IMR-90 (cell line): ENCODE results near the gene ACOXL. TPM values are rescaled to one million over a fixed set of nuclear protein-coding genes. Genes with fewer than 3 reads are reported as not detected.

ENCODE experiments used
- ATAC-seq: fragments of 200-7000 bp; cut with Tn5 transposase; 2 replicates; pipeline ENCODE4 v1.9.1; 2020; ENCODE audit warnings: low read depth, mild to moderate bottlenecking, moderate library complexity
- BruUV-seq: library from RNA; stranded (reverse); fragments of 400-500 nt; replicated peaks from 2 replicates; lab custom pipeline; 2021; lab: Mats Ljungman, UMichigan
- CTCF ChIA-PET: fragments of 300-600 bp; formaldehyde crosslinking; extraction: SDS; loops from one replicate; lab custom pipeline; 2021; ENCODE audit warnings: antibody characterized with exemption; lab: Yijun Ruan, JAX
- POLR2A ChIA-PET: fragments of 300-600 bp; sonication (Branson Sonifier 250); formaldehyde crosslinking; loops from one replicate; lab custom pipeline; 2022; ENCODE audit warnings: antibody characterized with exemption; ENCODE audit not compliant: unreplicated experiment; lab: Charles Lee
- DNase-seq: peaks from one replicate; pipeline ENCODE4 v3.0.0; 2013
- H2AFZ ChIP-seq: replicated peaks from 2 replicates; pipeline ENCODE3; 2013; ENCODE audit warnings: low read length, mild to moderate bottlenecking; ENCODE audit not compliant: poor library complexity
- H2AK5ac ChIP-seq: 2 replicates; pipeline ENCODE4 v1.6.1; 2013; ENCODE audit warnings: low read depth, low read length, inconsistent platforms
- H2AK9ac ChIP-seq: replicated peaks from 2 replicates; pipeline ENCODE3; 2013; ENCODE audit warnings: mild to moderate bottlenecking, low read depth, low read length, moderate library complexity; ENCODE audit not compliant: poor library complexity
- H2BK120ac ChIP-seq: 2 replicates; pipeline ENCODE4 v1.6.1; 2013; ENCODE audit warnings: low read depth, low read length, inconsistent platforms
- H2BK15ac ChIP-seq: 3 replicates; pipeline ENCODE4 v1.6.1; 2013; ENCODE audit warnings: low read depth, low read length, inconsistent platforms
- H2BK20ac ChIP-seq: 2 replicates; pipeline ENCODE4 v1.6.1; 2013; ENCODE audit warnings: low read depth, mild to moderate bottlenecking, inconsistent platforms, low read length, moderate library complexity
- H2BK5ac ChIP-seq: 2 replicates; pipeline ENCODE4 v1.6.1; 2013; ENCODE audit warnings: mild to moderate bottlenecking, low read depth, low read length, inconsistent platforms; ENCODE audit not compliant: poor library complexity, severe bottlenecking
- H3K14ac ChIP-seq: replicated peaks from 2 replicates; pipeline ENCODE4 v1.6.1; 2013; ENCODE audit warnings: low read depth, low read length, inconsistent platforms
- H3K18ac ChIP-seq: 2 replicates; pipeline ENCODE4 v1.6.1; 2013; ENCODE audit warnings: low read depth, low read length, control low read depth
- H3K23ac ChIP-seq: 2 replicates; pipeline ENCODE4 v1.6.1; 2013; ENCODE audit warnings: low read depth, low read length, inconsistent platforms
- H3K27ac ChIP-seq: 2 replicates; pipeline ENCODE4 v1.5.1; 2013; ENCODE audit warnings: mild to moderate bottlenecking, control low read depth, low read length; ENCODE audit not compliant: insufficient read depth
- H3K27me3 ChIP-seq: 2 replicates; pipeline ENCODE4 v1.6.1; 2013; ENCODE audit warnings: low read length; ENCODE audit not compliant: control insufficient read depth, insufficient read depth
- H3K36me3 ChIP-seq: 2 replicates; pipeline ENCODE4 v1.6.1; 2013; ENCODE audit warnings: low read length, mixed read lengths; ENCODE audit not compliant: control insufficient read depth, insufficient read depth
- H3K4ac ChIP-seq: 2 replicates; pipeline ENCODE4 v1.6.1; 2013; ENCODE audit warnings: low read depth, low read length, inconsistent platforms
- H3K4me1 ChIP-seq: 2 replicates; pipeline ENCODE4 v1.6.1; 2013; ENCODE audit warnings: low read length, mixed read lengths; ENCODE audit not compliant: control insufficient read depth, insufficient read depth
- H3K4me2 ChIP-seq: 2 replicates; pipeline ENCODE4 v1.6.1; 2013; ENCODE audit warnings: low read depth, mild to moderate bottlenecking, control low read depth, low read length, moderate library complexity
- H3K4me3 ChIP-seq: 2 replicates; pipeline ENCODE4 v1.5.1; 2013; ENCODE audit warnings: low read depth, mild to moderate bottlenecking, control low read depth, low read length, moderate library complexity; ENCODE audit not compliant: insufficient read depth
- H3K56ac ChIP-seq: 2 replicates; pipeline ENCODE4 v1.6.1; 2013; ENCODE audit warnings: low read length, inconsistent platforms; ENCODE audit not compliant: insufficient read depth; ENCODE audit errors: extremely low read depth
- H3K79me1 ChIP-seq, 2 experiments: 2 replicates each; pipeline ENCODE4 v1.6.1; 2013; ENCODE audit warnings: low read length in 2 of 2, inconsistent platforms in 1 of 2, low read depth in 1 of 2
- H3K9ac ChIP-seq: 2 replicates; pipeline ENCODE4 v1.6.1; 2013; ENCODE audit warnings: low read depth, low read length, control low read depth
- H3K9me1 ChIP-seq: 2 replicates; pipeline ENCODE4 v1.6.1; 2013; ENCODE audit warnings: low read length, inconsistent platforms; ENCODE audit not compliant: insufficient read depth
- H3K9me3 ChIP-seq: 2 replicates; pipeline ENCODE4 v1.6.1; 2013; ENCODE audit warnings: low read length; ENCODE audit not compliant: control insufficient read depth, insufficient read depth
- H4K20me1 ChIP-seq: 2 replicates; pipeline ENCODE4 v1.6.1; 2013; ENCODE audit warnings: low read length, inconsistent platforms; ENCODE audit not compliant: insufficient read depth
- H4K5ac ChIP-seq: 2 replicates; pipeline ENCODE4 v1.6.1; 2013; ENCODE audit warnings: mild to moderate bottlenecking, low read depth, low read length, control low read depth
- H4K8ac ChIP-seq, 2 experiments: 2 replicates each; pipeline ENCODE4 v1.6.1; 2013; ENCODE audit warnings: low read depth in 2 of 2, low read length in 2 of 2, control low read depth in 1 of 2, inconsistent platforms in 1 of 2
- H4K91ac ChIP-seq: 2 replicates; pipeline ENCODE4 v1.6.1; 2013; ENCODE audit warnings: low read depth, low read length, inconsistent platforms; ENCODE audit not compliant: insufficient read depth
- CEBPB ChIP-seq: IDR thresholded peaks from 2 replicates; pipeline ENCODE4 v1.6.1; 2012; ENCODE audit warnings: low read depth, low read length, improper control_type of control experiment
- CTCF ChIP-seq: conservative IDR thresholded peaks from 2 replicates; pipeline ENCODE4 v1.5.1; 2012; ENCODE audit warnings: mild to moderate bottlenecking, low read depth, low read length, improper control_type of control experiment
- ELK1 ChIP-seq: fragments of 150-350 bp; IDR thresholded peaks from 2 replicates; pipeline ENCODE4 v1.6.1; 2016; ENCODE audit warnings: low read depth, mild to moderate bottlenecking, low read length, moderate library complexity, borderline replicate concordance
- NFE2L2 ChIP-seq: fragments of 150-350 bp; IDR thresholded peaks from 2 replicates; pipeline ENCODE4 v1.6.1; 2016; ENCODE audit warnings: low read depth, mild to moderate bottlenecking, low read length
- POLR2A ChIP-seq: IDR thresholded peaks from 2 replicates; pipeline ENCODE4 v1.6.1; 2012; ENCODE audit warnings: mild to moderate bottlenecking, low read depth, low read length
- SMC3 ChIP-seq: fragments of 150-350 bp; IDR thresholded peaks from 2 replicates; pipeline ENCODE4 v1.6.1; 2016; ENCODE audit warnings: low read depth, mild to moderate bottlenecking, antibody characterized with exemption, low read length, moderate library complexity
- dilution Hi-C: fragments of 300-500 bp; cut with HindIII; formaldehyde crosslinking; loops from one replicate; pipeline ENCODE4 v1.14.3; 2018; ENCODE audit warnings: low sequenced_read_pairs; ENCODE audit not compliant: unreplicated experiment
- in situ Hi-C: fragments of 300-500 bp; cut with MboI; formaldehyde crosslinking; loops from 3 replicates; pipeline ENCODE4 v1.14.3; 2019; ENCODE audit warnings: low sequenced_read_pairs, inconsistent platforms, mixed read lengths
- intact Hi-C: fragments of 100-400 bp; cut with micrococcal nuclease; formaldehyde crosslinking; loops from 2 replicates; pipeline ENCODE4 v1.10.0; 2022
- polyA plus RNA-seq, 3 experiments: library from polyadenylated mRNA; depleted of rRNA; stranded (reverse); fragments of >200 nt; gene quantifications; 2 replicates each; pipeline ENCODE4 v1.2.3, GENCODE V29; 2012; ENCODE audit warnings: low replicate concordance in 1 of 3
- total RNA-seq: library from RNA; depleted of rRNA; stranded (reverse); fragments of >200 nt; gene quantifications from 2 replicates; pipeline ENCODE4 v1.2.3, GENCODE V29; 2012

Gene ACOXL
- total and polyA plus RNA-seq, 2 of the 4 experiments (the other 2 are of a cell fraction) = not detected

GRCh38 chr2:111028720-111029119, 296.3 kb downstream of the ACOXL start:
- ChIA-PET POLR2A (no interaction called here), CTCF (no interaction called here)
- Histone ChIP-seq H3K9me3 (no peaks in the 10 kb centered on the region), H2BK5ac (no peak overlapping the region), H2BK15ac (no peak overlapping the region), H3K4me1 (no peaks in the 10 kb centered on the region; the same call in 1 of the 2 replicates), H3K4ac (no peak overlapping the region), H3K56ac (no peak overlapping the region), H2AK5ac (no peak overlapping the region), H2BK120ac (no peak overlapping the region), H2BK20ac (no peak overlapping the region), H3K27me3 (peaks cover 42% of the 10 kb centered on the region), H3K4me2 (no peak overlapping the region), H2AK9ac (no peak overlapping the region), H3K9me1 (no peaks in the 10 kb centered on the region), H4K20me1 (no peaks in the 10 kb centered on the region), H3K79me1 (no peaks in the 10 kb centered on the region), H2AFZ (no peak overlapping the region), H3K14ac (no peak overlapping the region), H3K18ac (no peak overlapping the region), H3K4me3 (no peak overlapping the region), H4K91ac (no peak overlapping the region), H3K36me3 (no peaks in the 10 kb centered on the region), H4K5ac (no peak overlapping the region), H3K27ac (no peak overlapping the region), H4K8ac (no peak overlapping the region), H3K9ac (no peak overlapping the region), H3K23ac (no peak overlapping the region)
- ATAC-seq (no peak), DNase-seq (no peak)
- dilution Hi-C loops = no loop called here
- BruUV-seq = no TSS peak
- intact Hi-C loops = no loop called here
- in situ Hi-C loops = no loop called here
- TF ChIP-seq CTCF (no peak), POLR2A (no peak), SMC3 (no peak), NFE2L2 (no peak), ELK1 (no peak), CEBPB (no peak)
